K562 (cell line): ENCODE data around the gene MPRIP. TPM values are rescaled to one million over a fixed set of nuclear protein-coding genes. Genes with fewer than 3 reads are reported as not detected.
A peak's percentile ranks its signal among the peaks of the same experiment; 100 is the strongest.

Experiments used
- CCAR2 ChIP-seq: fragments of 200-400 bp; formaldehyde crosslinking; IDR thresholded peaks from 2 replicates; pipeline ENCODE4 v1.6.1; 2017; ENCODE audit warnings: mild to moderate bottlenecking, low read depth, low read length
- CTBP1 ChIP-seq: fragments of 450-650 bp; IDR thresholded peaks from 2 replicates; pipeline ENCODE4 v1.6.1; 2016; ENCODE audit warnings: borderline replicate concordance
- ESRRA ChIP-seq: fragments of 450-650 bp; IDR thresholded peaks from 2 replicates; pipeline ENCODE4 v1.6.1; 2014; ENCODE audit warnings: low read depth, mild to moderate bottlenecking, moderate library complexity, borderline replicate concordance
- ETS1 ChIP-seq: conservative IDR thresholded peaks from 2 replicates; pipeline ENCODE4 v1.6.1; 2011; ENCODE audit warnings: low read depth, mild to moderate bottlenecking, low read length; ENCODE audit not compliant: control insufficient read depth
- FOXA1 ChIP-seq: fragments of 450-650 bp; IDR thresholded peaks from 2 replicates; pipeline ENCODE4 v1.6.1; 2016; ENCODE audit warnings: mild to moderate bottlenecking, borderline replicate concordance
- FOXJ2 ChIP-seq: fragments of 200-800 bp; sonication (Bioruptor generic); IDR thresholded peaks from 2 replicates; pipeline ENCODE4 v1.6.1; 2016; ENCODE audit warnings: missing genetic modification characterization, missing compliant biosample characterization
- FUS ChIP-seq: fragments of 200-400 bp; formaldehyde crosslinking; optimal IDR thresholded peaks from 2 replicates; pipeline ENCODE3; 2017; ENCODE audit warnings: low read depth, low read length
- HDAC8 ChIP-seq: fragments of 450-650 bp; IDR thresholded peaks from 2 replicates; pipeline ENCODE4 v1.6.1; 2016; ENCODE audit warnings: mild to moderate bottlenecking, missing genetic modification characterization, moderate library complexity, missing compliant biosample characterization
- HMGN3 ChIP-seq: IDR thresholded peaks from 2 replicates; pipeline ENCODE4 v1.6.1; 2011; ENCODE audit warnings: borderline replicate concordance, low read depth, mild to moderate bottlenecking, mixed read lengths, low read length; ENCODE audit not compliant: insufficient read length; ENCODE audit errors: extremely low read depth
- HNRNPH1 ChIP-seq: fragments of 200-400 bp; formaldehyde crosslinking; optimal IDR thresholded peaks from 2 replicates; pipeline ENCODE3; 2017; ENCODE audit warnings: low read depth, mild to moderate bottlenecking, low read length, moderate library complexity
- HNRNPLL ChIP-seq: fragments of 200-400 bp; formaldehyde crosslinking; IDR thresholded peaks from 2 replicates; pipeline ENCODE4 v1.6.1; 2017; ENCODE audit warnings: low read length, low read depth, mild to moderate bottlenecking; ENCODE audit not compliant: poor library complexity, severe bottlenecking
- KAT7 ChIP-seq: sonication (generic); formaldehyde crosslinking; IDR thresholded peaks from 2 replicates; pipeline ENCODE4 v1.8.0; 2022; ENCODE audit warnings: missing genetic modification reagents, mild to moderate bottlenecking, borderline replicate concordance
- MECOM ChIP-seq: fragments of 250-450 bp; sonication (Bioruptor Pico); IDR thresholded peaks from 2 replicates; pipeline ENCODE4 v1.8.0; 2022; ENCODE audit warnings: inconsistent platforms
- PTBP1 ChIP-seq: fragments of 200-400 bp; formaldehyde crosslinking; IDR thresholded peaks from 2 replicates; pipeline ENCODE4 v1.6.1; 2017; ENCODE audit warnings: low read depth, low read length
- SAP30 ChIP-seq: fragments of 200-600 bp; sonication (generic); IDR thresholded peaks from 2 replicates; pipeline ENCODE4 v1.6.1; 2012; ENCODE audit warnings: borderline replicate concordance, low read depth, mild to moderate bottlenecking, moderate library complexity, low read length, control low read depth, inconsistent platforms; ENCODE audit not compliant: insufficient read depth, poor library complexity, severe bottlenecking
- TBP ChIP-seq: optimal IDR thresholded peaks from 2 replicates; pipeline ENCODE3; 2011; ENCODE audit warnings: low read depth, low read length, improper control_type of control experiment
- ZNF165 ChIP-seq: fragments of 250-450 bp; sonication (Bioruptor Pico); IDR thresholded peaks from 2 replicates; pipeline ENCODE4 v1.4.0; 2020; ENCODE audit warnings: borderline replicate concordance
- ZNF398 ChIP-seq: fragments of 250-450 bp; sonication (Bioruptor Pico); IDR thresholded peaks from 2 replicates; pipeline ENCODE4 v1.8.0; 2021; ENCODE audit warnings: moderate library complexity, mild to moderate bottlenecking, inconsistent platforms
- ZNF408 ChIP-seq: fragments of 250-450 bp; sonication (Bioruptor Pico); IDR thresholded peaks from 2 replicates; pipeline ENCODE4 v1.4.0; 2020; ENCODE audit warnings: low read depth, mild to moderate bottlenecking, moderate library complexity
- ZNF444 ChIP-seq: fragments of 250-450 bp; sonication (Bioruptor Pico); IDR thresholded peaks from 2 replicates; pipeline ENCODE4 v1.4.0; 2020; ENCODE audit warnings: mild to moderate bottlenecking, moderate library complexity
- polyA plus RNA-seq, 8 experiments: library from polyadenylated mRNA; depleted of rRNA in 4 of 8; stranded (reverse) in 5 of 8; unstranded in 3 of 8; fragments of >200 nt; fragmentation: Nextera tagmentation in 2 of 8; fragmentation: Illumina TruSeq in 1 of 8; extraction: Ambion mirVana in 2 of 8; extraction: Trizol in 1 of 8; gene quantifications; 2 replicates each; pipeline versions ENCODE4 v1.2.1 to v1.2.3, GENCODE V29; 2011 to 2014; ENCODE audit warnings: inconsistent platforms in 1 of 8, missing spikeins in 1 of 8
- total RNA-seq, 7 experiments: library from RNA; depleted of rRNA in 6 of 7; stranded (reverse); fragments of >200 nt in 6 of 7; fragmentation: Illumina TruSeq in 2 of 7; extraction: Trizol in 2 of 7; gene quantifications; 2 replicates each; pipeline versions ENCODE4 v1.2.1 to v1.2.3, GENCODE V29; 2011 to 2021; ENCODE audit warnings: low replicate concordance in 1 of 7
- TF ChIP-seq, protein P1 (sequence below), 2 experiments: fragments of 450-650 bp in 1 of 2; sonication (generic) in 1 of 2; formaldehyde crosslinking in 1 of 2; IDR thresholded peaks in 1 of 2; conservative IDR thresholded peaks in 1 of 2; 2 replicates each; pipeline versions ENCODE4 v1.6.1 to v1.8.1; 2016 to 2023; ENCODE audit warnings: mild to moderate bottlenecking in 2 of 2, moderate library complexity in 2 of 2, inconsistent platforms in 1 of 2, missing genetic modification reagents in 1 of 2

Gene MPRIP
- total and polyA plus RNA-seq, 9 of the 15 experiments (the other 6 are each of a cell fraction or from before 2014, with no cell fraction given), result 10.0 to 72.6 (median 30.1) TPM

GRCh38 chr17:17237026-17237799 lies 195.0 kb downstream of the MPRIP start, which contains the start of gene FLCN (continued):
- TF ChIP-seq HNRNPH1, result no peak
- 0 out of 2 replicates have a peak, but pooled peaks have one; percentile 22 for TF ChIP-seq KAT7 (CRISPR knock-in tag)
- TF ChIP-seq PTBP1, result no peak
- no peak for TF ChIP-seq FOXJ2 (tag)
- TF ChIP-seq ZNF444 (CRISPR knock-in tag), result no peak
- no peak for TF ChIP-seq CTBP1
- peak; percentile 70 for TF ChIP-seq SAP30
- TF ChIP-seq TBP, result peak; percentile 64
- no peak for TF ChIP-seq HNRNPLL
- peak; percentile 83; the same call in 1 of the 2 replicates for TF ChIP-seq ESRRA
- TF ChIP-seq, protein P1, sequence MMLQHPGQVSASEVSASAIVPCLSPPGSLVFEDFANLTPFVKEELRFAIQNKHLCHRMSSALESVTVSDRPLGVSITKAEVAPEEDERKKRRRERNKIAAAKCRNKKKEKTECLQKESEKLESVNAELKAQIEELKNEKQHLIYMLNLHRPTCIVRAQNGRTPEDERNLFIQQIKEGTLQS (IDR thresholded peaks at IDR 0.05), result peak; percentile 52
- TF ChIP-seq, protein P1 (CRISPR knock-in tag; conservative IDR thresholded peaks at IDR 0.05), result no peak
- no peak for TF ChIP-seq FOXA1
- TF ChIP-seq HDAC8 (tag), result no peak
- TF ChIP-seq FUS, result no peak
- TF ChIP-seq MECOM (CRISPR knock-in tag), result no peak
- no peak for TF ChIP-seq CCAR2
- no peak for TF ChIP-seq ZNF165 (CRISPR knock-in tag)
- no peak for TF ChIP-seq ZNF398 (CRISPR knock-in tag)
- 0 out of 2 replicates have a peak, but pooled peaks have one; percentile 32 for TF ChIP-seq ETS1
- TF ChIP-seq HMGN3, result no peak
- TF ChIP-seq ZNF408 (CRISPR knock-in tag), result no peak
